BE2C (cell line): Measurements from ENCODE around the gene GPRC5A.

Source experiments
- DNase-seq: peaks from one replicate; pipeline ENCODE4 v3.0.0-alpha.2; 2020
- H3K27me3 ChIP-seq: fragments of 250-450 bp; sonication (Bioruptor Pico); 2 replicates; pipeline ENCODE4 v1.5.1; 2020; ENCODE audit warnings: mild to moderate bottlenecking
- H3K36me3 ChIP-seq: fragments of 250-450 bp; sonication (Bioruptor Pico); 2 replicates; pipeline ENCODE4 v1.5.1; 2020; ENCODE audit warnings: mild to moderate bottlenecking
- H3K4me1 ChIP-seq: fragments of 250-450 bp; sonication (Bioruptor Pico); 2 replicates; pipeline ENCODE4 v1.5.1; 2020
- H3K4me3 ChIP-seq: 2 replicates; pipeline ENCODE4 v1.5.1; 2011; ENCODE audit warnings: low read depth, low read length
- H3K9me3 ChIP-seq: fragments of 250-450 bp; sonication (Bioruptor Pico); 2 replicates; pipeline ENCODE4 v1.5.1; 2020
- CTCF ChIP-seq: IDR thresholded peaks from 2 replicates; pipeline ENCODE4 v1.5.1; 2012; ENCODE audit warnings: mild to moderate bottlenecking, low read depth, low read length

GPRC5A gene

GRCh38 chr12:12919666-12920435 lies 28.5 kb downstream of the GPRC5A start:
- Histone ChIP-seq H3K4me1 (no peaks in the 10 kb centered on the region), H3K4me3 (no peak overlapping the region), H3K36me3 (no peaks in the 10 kb centered on the region), H3K27me3 (peaks cover 11% of the 10 kb centered on the region), H3K9me3 (no peaks in the 10 kb centered on the region)
- TF ChIP-seq CTCF = no peak
- DNase-seq = no peak

GRCh38 chr12:12922191-12922616 lies 30.8 kb downstream of the GPRC5A start:
- TF ChIP-seq CTCF = no peak
- no peak overlapping the region for H3K4me3 ChIP-seq
- H3K36me3 ChIP-seq = no peaks in the 10 kb centered on the region
- no peaks in the 10 kb centered on the region for H3K9me3 ChIP-seq
- DNase-seq = no peak
- H3K4me1 ChIP-seq = no peaks in the 10 kb centered on the region; the same call in 1 of the 2 replicates
- peaks cover 7% of the 10 kb centered on the region for H3K27me3 ChIP-seq

GRCh38 chr12:12922978-12923377 lies 31.6 kb downstream of the GPRC5A start:
- Histone ChIP-seq H3K4me1 (no peaks in the 10 kb centered on the region; the same call in 1 of the 2 replicates), H3K36me3 (no peaks in the 10 kb centered on the region), H3K27me3 (peaks cover 3% of the 10 kb centered on the region; the same call in 1 of the 2 replicates), H3K4me3 (no peak overlapping the region), H3K9me3 (no peaks in the 10 kb centered on the region)
- DNase-seq = no peak
- TF ChIP-seq CTCF = no peak

- Histone ChIP-seq H3K27me3 (0 out of 2 replicates have a peak, but pooled peaks cover 3% of the 10 kb centered on the region), H3K36me3 (no peaks in the 10 kb centered on the region), H3K4me3 (no peak overlapping the region), H3K4me1 (no peaks in the 10 kb centered on the region; the same call in 1 of the 2 replicates), H3K9me3 (no peaks in the 10 kb centered on the region)
- DNase-seq = no peak
- no peak for TF ChIP-seq CTCF
These were observed 32.8 kb downstream of the GPRC5A start for GRCh38 chr12:12924169-12924568.

GRCh38 chr12:12925388-12925787 lies 34.0 kb downstream of the GPRC5A start:
- TF ChIP-seq CTCF = no peak
- Histone ChIP-seq H3K4me3 (no peak overlapping the region), H3K27me3 (no peaks in the 10 kb centered on the region), H3K4me1 (no peaks in the 10 kb centered on the region; the same call in 1 of the 2 replicates), H3K9me3 (no peaks in the 10 kb centered on the region), H3K36me3 (no peaks in the 10 kb centered on the region)
- no peak for DNase-seq

GRCh38 chr12:12926571-12927071 lies 35.3 kb downstream of the GPRC5A start:
- no peak for TF ChIP-seq CTCF
- DNase-seq = no peak
- Histone ChIP-seq H3K36me3 (no peaks in the 10 kb centered on the region), H3K9me3 (no peaks in the 10 kb centered on the region), H3K4me1 (no peaks in the 10 kb centered on the region; the same call in 1 of the 2 replicates), H3K4me3 (peak overlapping the region; percentile 47), H3K27me3 (no peaks in the 10 kb centered on the region)
